HCT116 (cell line): ENCODE data around the gene C5AR2. TPM values are rescaled to one million over a fixed set of nuclear protein-coding genes. Genes with fewer than 3 reads are reported as not detected.

Source experiments
- ATAC-seq: fragments of 200-7000 bp; cut with Tn5 transposase; 2 replicates; pipeline ENCODE4 v1.9.1; 2020; ENCODE audit warnings: mild to moderate bottlenecking, moderate library complexity
- BruUV-seq: library from RNA; stranded (reverse); fragments of 400-500 nt; replicated peaks from 2 replicates; lab custom pipeline; 2021; lab: Mats Ljungman, UMichigan
- CTCF ChIA-PET: fragments of 300-600 bp; sonication (Branson Sonifier 250); formaldehyde crosslinking; loops from one replicate; lab custom pipeline; 2021; ENCODE audit warnings: antibody characterized with exemption; lab: Charles Lee
- POLR2A ChIA-PET: fragments of 300-600, 350-600 bp; sonication (Branson Sonifier 250); formaldehyde crosslinking; loops from one replicate; lab custom pipeline; 2021; ENCODE audit warnings: antibody characterized with exemption; lab: Charles Lee
- RAD21 ChIA-PET, 2 experiments: fragments of 300-600 bp; sonication (Branson Sonifier 250); formaldehyde crosslinking; loops; one replicate each; lab custom pipeline; 2023; ENCODE audit warnings: low total read pairs in 2 of 2; ENCODE audit not compliant: uncharacterized antibody in 2 of 2, unreplicated experiment in 2 of 2, low non-redundant PET in 1 of 2; lab: Charles Lee
- DNase-seq: peaks from one replicate; pipeline ENCODE4 v3.0.0-alpha.2; 2010; ENCODE audit warnings: low read depth, low spot score
- H2AFZ ChIP-seq: fragments of 200-600 bp; shearing (Covaris generic), sonication (generic); 2 replicates; pipeline ENCODE4 v1.6.1; 2017; ENCODE audit warnings: low read depth, mixed run types, mixed read lengths, antibody characterized with exemption, low read length; ENCODE audit not compliant: poor library complexity, severe bottlenecking
- H3K27ac ChIP-seq: 2 replicates; pipeline ENCODE4 v1.5.1; 2012; ENCODE audit warnings: low read depth, low read length
- H3K27me3 ChIP-seq: fragments of 200-600 bp; sonication (generic); 2 replicates; pipeline ENCODE4 v1.6.1; 2016; ENCODE audit warnings: mixed run types, low read length, mixed read lengths; ENCODE audit not compliant: insufficient read depth
- H3K36me3 ChIP-seq, 2 experiments: fragments of 200-500 bp in 1 of 2; fragments of 200-600 bp in 1 of 2; sonication (Bioruptor generic) in 1 of 2; sonication (generic) in 1 of 2; 2 replicates each; pipeline versions ENCODE4 v1.5.1 to v1.6.1; 2014 to 2016; ENCODE audit warnings: low read length in 2 of 2, inconsistent platforms in 1 of 2, mixed read lengths in 1 of 2, mixed run types in 1 of 2; ENCODE audit not compliant: insufficient read depth in 2 of 2, control insufficient read depth in 1 of 2
- H3K4me1 ChIP-seq, 2 experiments: fragments of 200-600 bp in 1 of 2; sonication (generic) in 1 of 2; 2 replicates each; pipeline versions ENCODE4 v1.5.1 to v1.6.1; 2012 to 2017; ENCODE audit warnings: low read length in 2 of 2, inconsistent platforms in 1 of 2, mild to moderate bottlenecking in 1 of 2, mixed read lengths in 1 of 2, mixed run types in 1 of 2, moderate library complexity in 1 of 2; ENCODE audit not compliant: insufficient read depth in 2 of 2, control insufficient read depth in 1 of 2
- H3K4me2 ChIP-seq: fragments of 200-600 bp; sonication (generic); 2 replicates; pipeline ENCODE4 v1.6.1; 2017; ENCODE audit warnings: mixed run types, low read length, mixed read lengths
- H3K4me3 ChIP-seq, 2 experiments: fragments of 200-600 bp in 1 of 2; sonication (generic) in 1 of 2; replicated peaks in 1 of 2; 2 replicates each; pipeline ENCODE4 v1.5.1; 2011 to 2016; ENCODE audit warnings: low read length in 2 of 2, control low read depth in 1 of 2, low read depth in 1 of 2, mild to moderate bottlenecking in 1 of 2, mixed read lengths in 1 of 2, mixed run types in 1 of 2
- H3K79me2 ChIP-seq: fragments of 200-600 bp; sonication (generic); 2 replicates; pipeline ENCODE4 v1.6.1; 2017; ENCODE audit warnings: mild to moderate bottlenecking, mixed run types, low read length, moderate library complexity, mixed read lengths; ENCODE audit not compliant: insufficient read depth
- H3K9ac ChIP-seq: fragments of 200-600 bp; sonication (generic); 2 replicates; pipeline ENCODE4 v1.6.1; 2016; ENCODE audit warnings: low read length, mixed read lengths
- H3K9me2 ChIP-seq: fragments of 200-600 bp; sonication (generic), shearing (Covaris generic); 2 replicates; pipeline ENCODE4 v1.6.1; 2017; ENCODE audit warnings: mixed run types, mild to moderate bottlenecking, moderate library complexity; ENCODE audit not compliant: insufficient read depth
- H3K9me3 ChIP-seq, 2 experiments: fragments of 200-500 bp in 1 of 2; fragments of 200-600 bp in 1 of 2; sonication (Bioruptor generic) in 1 of 2; sonication (generic) in 1 of 2; 2 replicates each; pipeline ENCODE4 v1.6.1; 2014 to 2017; ENCODE audit warnings: low read length in 2 of 2, mixed read lengths in 2 of 2, inconsistent platforms in 1 of 2, low read depth in 1 of 2, mild to moderate bottlenecking in 1 of 2, mixed run types in 1 of 2, moderate library complexity in 1 of 2; ENCODE audit not compliant: control insufficient read depth in 1 of 2, insufficient read depth in 1 of 2
- H4K20me1 ChIP-seq: fragments of 200-600 bp; sonication (generic), shearing (Covaris generic); 2 replicates; pipeline ENCODE4 v1.6.1; 2017; ENCODE audit warnings: mixed run types, mild to moderate bottlenecking, moderate library complexity; ENCODE audit not compliant: insufficient read depth
- CBX3 ChIP-seq: IDR thresholded peaks from 2 replicates; pipeline ENCODE4 v1.6.1; 2012; ENCODE audit warnings: low read depth
- EGR1 ChIP-seq: IDR thresholded peaks from 2 replicates; pipeline ENCODE4 v1.6.1; 2012; ENCODE audit warnings: low read depth
- ELF1 ChIP-seq: IDR thresholded peaks from 2 replicates; pipeline ENCODE4 v1.6.1; 2012; ENCODE audit warnings: low read depth, borderline replicate concordance
- EZH2 ChIP-seq: fragments of 200-600 bp; sonication (generic); IDR thresholded peaks from 2 replicates; pipeline ENCODE4 v1.6.1; 2017; ENCODE audit warnings: antibody characterized with exemption, mixed run types
- EZH2phosphoT487 ChIP-seq: fragments of 200-600 bp; IDR thresholded peaks from 2 replicates; pipeline ENCODE4 v1.6.1; 2018; ENCODE audit warnings: antibody characterized with exemption, borderline replicate concordance
- FOSL1 ChIP-seq: IDR thresholded peaks from 2 replicates; pipeline ENCODE4 v1.6.1; 2012; ENCODE audit warnings: low read depth
- POLR2AphosphoS5 ChIP-seq: IDR thresholded peaks from 2 replicates; pipeline ENCODE4 v1.6.1; 2011; ENCODE audit warnings: mild to moderate bottlenecking, low read depth, low read length, moderate library complexity
- RAD21 ChIP-seq: IDR thresholded peaks from 2 replicates; pipeline ENCODE4 v1.6.1; 2012; ENCODE audit warnings: low read depth, mild to moderate bottlenecking
- SP1 ChIP-seq: IDR thresholded peaks from 2 replicates; pipeline ENCODE4 v1.6.1; 2012; ENCODE audit warnings: low read depth
- TCF7L2 ChIP-seq: IDR thresholded peaks from 2 replicates; pipeline ENCODE4 v1.7.0; 2011; ENCODE audit warnings: borderline replicate concordance, inconsistent platforms; ENCODE audit not compliant: insufficient read depth, insufficient read length; ENCODE audit errors: extremely low read depth
- ZFX ChIP-seq: fragments of 450-650 bp; IDR thresholded peaks from 2 replicates; pipeline ENCODE4 v1.6.1; 2017
- intact Hi-C: fragments of 100-400 bp; cut with micrococcal nuclease; formaldehyde crosslinking; loops from 2 replicates; pipeline ENCODE4 v1.10.0; 2022
- total RNA-seq: library from RNA; stranded (reverse); gene quantifications from one replicate; pipeline ENCODE4 v1.2.1, GENCODE V29; 2021; ENCODE audit not compliant: unreplicated experiment
- TF ChIP-seq, protein P1 (sequence below): IDR thresholded peaks from 2 replicates; pipeline ENCODE4 v1.6.1; 2011; ENCODE audit warnings: mild to moderate bottlenecking, low read length, moderate library complexity; ENCODE audit not compliant: insufficient replicate concordance; ENCODE audit errors: extremely low read depth
- TF ChIP-seq, protein P2 (sequence below), 3 experiments: fragments of 200-600 bp in 1 of 3; sonication (generic) in 1 of 3; IDR thresholded peaks in 2 of 3; conservative IDR thresholded peaks in 1 of 3; 2 replicates each; pipeline ENCODE4 v1.5.1; 2012 to 2017; ENCODE audit warnings: low read depth in 2 of 3, low read length in 2 of 3, antibody characterized with exemption in 1 of 3, borderline replicate concordance in 1 of 3, control low read depth in 1 of 3, mild to moderate bottlenecking in 1 of 3, mixed read lengths in 1 of 3, mixed run types in 1 of 3, moderate library complexity in 1 of 3; ENCODE audit not compliant: insufficient read depth in 1 of 3
- TF ChIP-seq, protein P3 (sequence below): IDR thresholded peaks from 2 replicates; pipeline ENCODE4 v1.6.1; 2012
- TF ChIP-seq, protein P4 (sequence below): IDR thresholded peaks from 2 replicates; pipeline ENCODE4 v1.6.1; 2012; ENCODE audit warnings: low read depth

C5AR2 gene
- total RNA-seq, 1 experiment from 2014 or later, result 0.12 TPM

DNA sequence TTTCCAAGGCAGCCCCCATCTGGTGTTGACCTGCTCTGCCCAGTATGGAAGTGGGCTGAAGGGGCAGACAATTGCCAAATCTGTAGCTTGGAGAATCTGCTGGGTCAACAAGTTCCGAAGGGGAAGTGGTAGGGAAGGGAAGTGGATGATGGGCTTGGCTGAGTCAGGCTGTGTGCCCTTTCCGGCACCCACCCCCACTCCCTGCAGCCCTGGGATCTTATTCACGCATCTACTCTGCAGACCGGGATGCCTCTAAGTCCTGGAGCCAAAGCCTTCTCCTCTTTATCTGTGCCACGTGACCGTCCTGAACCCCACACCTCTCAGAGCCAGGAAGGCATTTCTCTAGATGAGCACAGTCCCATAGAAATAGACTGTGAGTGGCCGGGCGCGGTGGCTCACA, 7.5 kb upstream of the C5AR2 start (continued):
- TF ChIP-seq RAD21 (no peak), EGR1 (no peak)
- TF ChIP-seq, protein P1, sequence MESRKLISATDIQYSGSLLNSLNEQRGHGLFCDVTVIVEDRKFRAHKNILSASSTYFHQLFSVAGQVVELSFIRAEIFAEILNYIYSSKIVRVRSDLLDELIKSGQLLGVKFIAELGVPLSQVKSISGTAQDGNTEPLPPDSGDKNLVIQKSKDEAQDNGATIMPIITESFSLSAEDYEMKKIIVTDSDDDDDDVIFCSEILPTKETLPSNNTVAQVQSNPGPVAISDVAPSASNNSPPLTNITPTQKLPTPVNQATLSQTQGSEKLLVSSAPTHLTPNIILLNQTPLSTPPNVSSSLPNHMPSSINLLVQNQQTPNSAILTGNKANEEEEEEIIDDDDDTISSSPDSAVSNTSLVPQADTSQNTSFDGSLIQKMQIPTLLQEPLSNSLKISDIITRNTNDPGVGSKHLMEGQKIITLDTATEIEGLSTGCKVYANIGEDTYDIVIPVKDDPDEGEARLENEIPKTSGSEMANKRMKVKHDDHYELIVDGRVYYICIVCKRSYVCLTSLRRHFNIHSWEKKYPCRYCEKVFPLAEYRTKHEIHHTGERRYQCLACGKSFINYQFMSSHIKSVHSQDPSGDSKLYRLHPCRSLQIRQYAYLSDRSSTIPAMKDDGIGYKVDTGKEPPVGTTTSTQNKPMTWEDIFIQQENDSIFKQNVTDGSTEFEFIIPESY, result no peak
- TF ChIP-seq, all 23 proteins: peak for 0

DNA sequence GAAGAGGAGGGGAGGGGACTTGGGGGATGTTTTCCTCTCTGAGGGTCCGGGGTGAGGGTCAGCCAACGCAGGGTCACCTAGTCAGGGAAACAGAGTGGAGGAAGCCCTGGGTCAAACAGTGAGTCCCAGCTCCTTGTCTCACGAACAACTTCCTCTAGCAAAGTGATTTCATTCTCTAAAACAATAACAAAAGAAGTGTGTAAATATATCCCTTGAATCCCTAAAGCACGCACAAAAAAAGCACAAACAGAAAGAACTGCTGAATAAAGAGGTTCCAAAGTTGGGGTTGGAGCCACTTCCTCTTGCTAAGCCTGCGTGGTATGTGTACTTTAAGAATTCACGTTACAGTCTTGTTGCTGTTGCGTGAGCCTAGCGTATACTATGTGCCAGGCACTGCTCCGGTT, 1.5 kb upstream of the C5AR2 start:
- no peak for DNase-seq
- ATAC-seq, result no peak
- ChIA-PET RAD21 (no interaction called here), POLR2A (no interaction called here), CTCF (interaction anchor here (2.8 kb wide), 1 partner anchor 18 kb away, joined by 8 read pairs; the partner anchor contains the start of gene DHX34)
- Histone ChIP-seq H3K79me2 (no peaks in the 10 kb centered on the region), H3K9ac (no peak overlapping the region), H3K9me2 (no peaks in the 10 kb centered on the region), H3K4me1 (no peaks in the 10 kb centered on the region), H3K4me3 (no peak overlapping the region), H3K4me2 (no peak overlapping the region), H4K20me1 (no peaks in the 10 kb centered on the region), H2AFZ (no peak overlapping the region), H3K27me3 (no peaks in the 10 kb centered on the region), H3K27ac (no peak overlapping the region), H3K36me3 (no peaks in the 10 kb centered on the region), H3K9me3 (no peaks in the 10 kb centered on the region)
- intact Hi-C loops, result no loop called here
- BruUV-seq, result no TSS peak
- no peak for TF ChIP-seq POLR2AphosphoS5
- TF ChIP-seq EZH2phosphoT487, result no peak
- TF ChIP-seq, protein P2, sequence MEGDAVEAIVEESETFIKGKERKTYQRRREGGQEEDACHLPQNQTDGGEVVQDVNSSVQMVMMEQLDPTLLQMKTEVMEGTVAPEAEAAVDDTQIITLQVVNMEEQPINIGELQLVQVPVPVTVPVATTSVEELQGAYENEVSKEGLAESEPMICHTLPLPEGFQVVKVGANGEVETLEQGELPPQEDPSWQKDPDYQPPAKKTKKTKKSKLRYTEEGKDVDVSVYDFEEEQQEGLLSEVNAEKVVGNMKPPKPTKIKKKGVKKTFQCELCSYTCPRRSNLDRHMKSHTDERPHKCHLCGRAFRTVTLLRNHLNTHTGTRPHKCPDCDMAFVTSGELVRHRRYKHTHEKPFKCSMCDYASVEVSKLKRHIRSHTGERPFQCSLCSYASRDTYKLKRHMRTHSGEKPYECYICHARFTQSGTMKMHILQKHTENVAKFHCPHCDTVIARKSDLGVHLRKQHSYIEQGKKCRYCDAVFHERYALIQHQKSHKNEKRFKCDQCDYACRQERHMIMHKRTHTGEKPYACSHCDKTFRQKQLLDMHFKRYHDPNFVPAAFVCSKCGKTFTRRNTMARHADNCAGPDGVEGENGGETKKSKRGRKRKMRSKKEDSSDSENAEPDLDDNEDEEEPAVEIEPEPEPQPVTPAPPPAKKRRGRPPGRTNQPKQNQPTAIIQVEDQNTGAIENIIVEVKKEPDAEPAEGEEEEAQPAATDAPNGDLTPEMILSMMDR (IDR thresholded peaks at IDR 0.05 in 2 of 3, conservative IDR thresholded peaks at IDR 0.05 in 1 of 3; ENCODE audit: borderline replicate concordance in 1 of 3, insufficient read depth in 1 of 3, low read depth in 2 of 3, low read length in 2 of 3), result no peak
- TF ChIP-seq, protein P3, sequence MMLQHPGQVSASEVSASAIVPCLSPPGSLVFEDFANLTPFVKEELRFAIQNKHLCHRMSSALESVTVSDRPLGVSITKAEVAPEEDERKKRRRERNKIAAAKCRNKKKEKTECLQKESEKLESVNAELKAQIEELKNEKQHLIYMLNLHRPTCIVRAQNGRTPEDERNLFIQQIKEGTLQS, result no peak
- TF ChIP-seq TCF7L2, result no peak
- TF ChIP-seq, protein P4, sequence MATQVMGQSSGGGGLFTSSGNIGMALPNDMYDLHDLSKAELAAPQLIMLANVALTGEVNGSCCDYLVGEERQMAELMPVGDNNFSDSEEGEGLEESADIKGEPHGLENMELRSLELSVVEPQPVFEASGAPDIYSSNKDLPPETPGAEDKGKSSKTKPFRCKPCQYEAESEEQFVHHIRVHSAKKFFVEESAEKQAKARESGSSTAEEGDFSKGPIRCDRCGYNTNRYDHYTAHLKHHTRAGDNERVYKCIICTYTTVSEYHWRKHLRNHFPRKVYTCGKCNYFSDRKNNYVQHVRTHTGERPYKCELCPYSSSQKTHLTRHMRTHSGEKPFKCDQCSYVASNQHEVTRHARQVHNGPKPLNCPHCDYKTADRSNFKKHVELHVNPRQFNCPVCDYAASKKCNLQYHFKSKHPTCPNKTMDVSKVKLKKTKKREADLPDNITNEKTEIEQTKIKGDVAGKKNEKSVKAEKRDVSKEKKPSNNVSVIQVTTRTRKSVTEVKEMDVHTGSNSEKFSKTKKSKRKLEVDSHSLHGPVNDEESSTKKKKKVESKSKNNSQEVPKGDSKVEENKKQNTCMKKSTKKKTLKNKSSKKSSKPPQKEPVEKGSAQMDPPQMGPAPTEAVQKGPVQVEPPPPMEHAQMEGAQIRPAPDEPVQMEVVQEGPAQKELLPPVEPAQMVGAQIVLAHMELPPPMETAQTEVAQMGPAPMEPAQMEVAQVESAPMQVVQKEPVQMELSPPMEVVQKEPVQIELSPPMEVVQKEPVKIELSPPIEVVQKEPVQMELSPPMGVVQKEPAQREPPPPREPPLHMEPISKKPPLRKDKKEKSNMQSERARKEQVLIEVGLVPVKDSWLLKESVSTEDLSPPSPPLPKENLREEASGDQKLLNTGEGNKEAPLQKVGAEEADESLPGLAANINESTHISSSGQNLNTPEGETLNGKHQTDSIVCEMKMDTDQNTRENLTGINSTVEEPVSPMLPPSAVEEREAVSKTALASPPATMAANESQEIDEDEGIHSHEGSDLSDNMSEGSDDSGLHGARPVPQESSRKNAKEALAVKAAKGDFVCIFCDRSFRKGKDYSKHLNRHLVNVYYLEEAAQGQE, result no peak
- no peak for TF ChIP-seq ZFX
- TF ChIP-seq SP1, result no peak
- TF ChIP-seq EGR1, result no peak
- TF ChIP-seq CBX3, result no peak
- TF ChIP-seq ELF1, result no peak
- no peak for TF ChIP-seq EZH2
- TF ChIP-seq, protein P1, result no peak
- no peak for TF ChIP-seq FOSL1
